ENCODE measurements around the gene SPAG8. TPM values are rescaled to one million over a fixed set of nuclear protein-coding genes. Genes with fewer than 3 reads are reported as not detected.

Gene SPAG8
- total and polyA plus RNA-seq, 11 donors: 0.58 to 4.2 (median 2.5) TPM

- Histone ChIP-seq H3K36me3 (no peaks in the 10 kb centered on the region), H3K27ac (no peak overlapping the region), H3K27me3 (no peaks in the 10 kb centered on the region), H3K4me3 (no peak overlapping the region), H3K4me1 (peaks cover 5 to 33% (median 23%) of the 10 kb centered on the region in 12 donors), H3K9me3 (no peaks in the 10 kb centered on the region)
- no peak for TF ChIP-seq POLR2A (IDR thresholded peaks at IDR 0.05)
- TF ChIP-seq, protein P1, sequence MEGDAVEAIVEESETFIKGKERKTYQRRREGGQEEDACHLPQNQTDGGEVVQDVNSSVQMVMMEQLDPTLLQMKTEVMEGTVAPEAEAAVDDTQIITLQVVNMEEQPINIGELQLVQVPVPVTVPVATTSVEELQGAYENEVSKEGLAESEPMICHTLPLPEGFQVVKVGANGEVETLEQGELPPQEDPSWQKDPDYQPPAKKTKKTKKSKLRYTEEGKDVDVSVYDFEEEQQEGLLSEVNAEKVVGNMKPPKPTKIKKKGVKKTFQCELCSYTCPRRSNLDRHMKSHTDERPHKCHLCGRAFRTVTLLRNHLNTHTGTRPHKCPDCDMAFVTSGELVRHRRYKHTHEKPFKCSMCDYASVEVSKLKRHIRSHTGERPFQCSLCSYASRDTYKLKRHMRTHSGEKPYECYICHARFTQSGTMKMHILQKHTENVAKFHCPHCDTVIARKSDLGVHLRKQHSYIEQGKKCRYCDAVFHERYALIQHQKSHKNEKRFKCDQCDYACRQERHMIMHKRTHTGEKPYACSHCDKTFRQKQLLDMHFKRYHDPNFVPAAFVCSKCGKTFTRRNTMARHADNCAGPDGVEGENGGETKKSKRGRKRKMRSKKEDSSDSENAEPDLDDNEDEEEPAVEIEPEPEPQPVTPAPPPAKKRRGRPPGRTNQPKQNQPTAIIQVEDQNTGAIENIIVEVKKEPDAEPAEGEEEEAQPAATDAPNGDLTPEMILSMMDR (IDR thresholded peaks at IDR 0.05): no peak
- intact Hi-C loops (cut with DNase I): loop anchor here in 2 of 10 donors (10.0 kb wide), 2 partner anchors 62 to 162 kb away; partner anchors contain the start of genes CCDC107 (in 1 of the 2), MSMP (in 1 of the 2), RMRP (in 1 of the 2) and SIT1 (in 1 of the 2)
- 43 to 90% (median 62%) methylated on average over 1 of the region's 1 CpG for WGBS, 4 donors
- DNase-seq: no peak
- no peak for ATAC-seq
These were observed 4.6 kb upstream of the SPAG8 start for GRCh38 chr9:35816708-35817107.

DNA sequence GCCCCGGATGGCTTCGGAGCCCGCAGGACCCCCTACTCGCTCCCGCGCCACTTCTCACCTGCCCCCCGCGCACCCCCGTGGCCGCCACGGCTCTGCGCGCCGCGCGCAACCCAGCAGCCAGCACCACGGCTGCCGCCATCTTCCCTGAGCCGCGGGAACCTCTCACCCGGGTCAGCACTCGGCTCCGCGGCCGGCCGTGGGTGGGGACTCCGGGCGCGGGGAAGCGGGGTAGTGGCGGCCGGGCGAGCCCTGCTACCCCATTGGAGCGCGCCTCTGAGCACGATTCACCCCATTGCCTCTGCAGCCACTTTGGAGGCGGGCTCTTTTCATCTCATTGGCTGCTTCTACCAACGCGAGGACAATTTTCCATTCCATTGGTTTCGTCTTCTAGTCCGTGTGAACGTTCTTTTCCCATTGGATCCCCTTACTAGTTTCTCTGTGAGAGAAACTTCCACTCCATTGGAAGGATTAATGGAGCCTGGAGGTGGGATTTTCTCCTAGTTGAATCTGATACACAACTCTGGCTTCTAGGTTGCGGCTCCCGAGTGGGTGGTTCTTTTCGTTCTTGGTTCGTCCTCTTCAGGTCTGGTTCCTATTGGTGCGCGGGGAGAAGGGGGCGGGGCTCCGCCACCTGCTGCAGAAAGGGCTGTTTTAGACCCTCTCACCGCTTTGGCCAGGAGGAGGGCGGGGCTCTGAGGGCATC lies 2.9 kb upstream of the SPAG8 start, which contains the start of gene HINT2:
HINT2 (minus strand) TSS at position 202 of the 703 bp plus-strand sequence; CDS start at position 139, 63 bp downstream.
- DNase-seq (peak; percentile 96 to 98 (median 97)), ATAC-seq (peak; percentile 93 to 95 (median 93))
- peaks cover 0 to under 1% (median 0%) of the 10 kb centered on the region in 9 donors for H3K36me3 ChIP-seq
- no peaks in the 10 kb centered on the region for H3K9me3 ChIP-seq
- intact Hi-C loops (cut with DNase I): loop anchor here in 5 of 10 donors (2.0 to 10.0 kb wide), 4 partner anchors 24 to 160 kb away; partner anchors contain the start of genes NPR2 (in 3 of the 5), CCDC107 (in 2 of the 5), RMRP (in 2 of the 5) and MSMP (in 1 of the 5)
- TF ChIP-seq, protein P1 (IDR thresholded peaks at IDR 0.05): peak in 1 of 12 donors; percentile 5
- TF ChIP-seq POLR2A (IDR thresholded peaks at IDR 0.05): peak; percentile 86 to 97
- peak within 1 kb of the TSS; percentile 67 to 99 (median 85) for H3K4me3 ChIP-seq
- WGBS, 4 donors: 0 to 1% (median 0%) methylated on average over 20 to 52 of the region's 52 CpGs
- peak within 1 kb of the TSS; percentile 89 to 100 (median 98) for H3K27ac ChIP-seq
- no peaks in the 10 kb centered on the region for H3K27me3 ChIP-seq
- H3K4me1 ChIP-seq: peaks cover 5 to 40% (median 31%) of the 10 kb centered on the region in 12 donors

DNA sequence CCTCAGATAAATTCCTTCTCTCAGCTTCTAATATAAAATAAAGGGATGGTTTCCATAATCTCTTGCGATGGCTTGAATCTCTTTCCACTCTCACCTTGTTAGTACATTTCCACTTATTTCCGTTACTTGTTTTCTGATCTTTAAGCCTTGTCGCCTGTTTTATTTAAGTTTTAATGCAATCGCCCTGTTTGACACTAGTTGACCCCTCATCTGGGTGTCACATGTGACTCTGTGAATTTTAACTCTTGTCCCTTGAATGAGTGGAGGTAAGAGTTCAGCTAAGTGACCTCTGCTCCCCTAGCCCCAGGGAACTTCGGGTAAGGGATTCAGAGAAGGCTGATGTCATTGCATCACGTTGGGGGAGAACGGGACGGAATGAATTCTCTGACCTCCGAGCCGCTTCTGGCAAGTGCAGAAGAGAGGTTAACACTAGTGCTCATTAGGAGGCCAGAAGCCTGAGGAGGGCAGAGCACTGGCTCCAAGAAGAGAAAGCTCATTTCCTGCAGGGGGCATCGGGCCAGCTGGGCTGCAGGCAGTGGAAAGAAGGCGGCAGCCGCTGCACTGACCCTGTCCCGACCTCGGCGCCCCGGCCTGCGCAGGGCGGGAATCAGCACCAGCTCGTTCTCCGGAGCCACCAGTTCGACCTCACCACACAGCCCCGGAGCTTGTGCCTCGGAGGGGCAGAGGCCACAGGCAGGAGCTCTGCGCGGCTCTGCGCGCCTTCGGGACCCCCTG lies 2.2 kb upstream of the SPAG8 start:
- TF ChIP-seq, protein P1 (IDR thresholded peaks at IDR 0.05): peak in 6 of 12 donors; percentile 18 to 40 (median 34)
- TF ChIP-seq POLR2A (IDR thresholded peaks at IDR 0.05): no peak

More for the DNA sequence above, 2.2 kb upstream of the SPAG8 start:
- peak in 3 of 4 donors; percentile 15 to 60 (median 56) for ATAC-seq
- Histone ChIP-seq H3K9me3 (no peaks in the 10 kb centered on the region), H3K4me1 (peaks cover 5 to 40% (median 31%) of the 10 kb centered on the region in 12 donors), H3K4me3 (peak overlapping the region; percentile 67 to 99 (median 85)), H3K36me3 (peaks cover 0 to 8% (median 6%) of the 10 kb centered on the region in 9 donors), H3K27ac (peak overlapping the region; percentile 89 to 100 (median 98)), H3K27me3 (no peaks in the 10 kb centered on the region)
- 8 to 15% (median 9%) methylated on average over 15 to 29 of the region's 29 CpGs for WGBS, 4 donors
- intact Hi-C loops (cut with DNase I): loop anchor here in 5 of 10 donors (2.0 to 10.0 kb wide), 4 partner anchors 23 to 159 kb away; partner anchors contain the start of genes NPR2 (in 3 of the 5), CCDC107 (in 2 of the 5), RMRP (in 2 of the 5) and MSMP (in 1 of the 5)
- DNase-seq: peak; percentile 68 to 85 (median 83)
